HFFc6 (cell line): ENCODE results near the gene PTPRE. TPM values are rescaled to one million over a fixed set of nuclear protein-coding genes. Genes with fewer than 3 reads are reported as not detected.

ENCODE experiments used
- DNase-seq: peaks from one replicate; pipeline ENCODE4 v3.0.0-alpha.2; 2018
- H3K27ac Mint-ChIP-seq: 2 replicates; pipeline ENCODE4 v1.8.0; 2020; ENCODE audit warnings: mild to moderate bottlenecking, mixed read lengths
- H3K27me3 Mint-ChIP-seq: 2 replicates; pipeline ENCODE4 v1.8.0; 2021; ENCODE audit warnings: mild to moderate bottlenecking, moderate library complexity, mixed read lengths; ENCODE audit not compliant: insufficient read depth
- H3K36me3 Mint-ChIP-seq: 2 replicates; pipeline ENCODE4 v1.8.0; 2021; ENCODE audit warnings: low read depth, mixed read lengths
- H3K4me1 Mint-ChIP-seq: 2 replicates; pipeline ENCODE4 v1.8.0; 2020; ENCODE audit warnings: low read depth, mixed read lengths
- H3K4me3 Mint-ChIP-seq: 2 replicates; pipeline ENCODE4 v1.8.0; 2020; ENCODE audit warnings: mild to moderate bottlenecking, moderate library complexity, mixed read lengths
- H3K9me3 Mint-ChIP-seq: 2 replicates; pipeline ENCODE4 v1.8.0; 2020; ENCODE audit warnings: mild to moderate bottlenecking, mixed read lengths
- total RNA-seq, 6 experiments: library from RNA; stranded (reverse); fragmentation: NEBNext Ultra II Directional; extraction: Animal tissue kit (Norgen Biotek cat#: 25700); gene quantifications; 2 replicates in 1 of 6; 3 replicates in 5 of 6; pipeline ENCODE4 v1.2.3, GENCODE V29; 2021
- TF ChIP-seq, protein P1 (sequence below): fragments of 200-600 bp; sonication (generic); IDR thresholded peaks from 2 replicates; pipeline ENCODE4 v1.5.0; 2021; ENCODE audit warnings: antibody characterized with exemption, mild to moderate bottlenecking

PTPRE gene
- total RNA-seq, 6 experiments from 2014 or later = 0.14 to 0.37 (median 0.15) TPM; not detected in 3

DNA sequence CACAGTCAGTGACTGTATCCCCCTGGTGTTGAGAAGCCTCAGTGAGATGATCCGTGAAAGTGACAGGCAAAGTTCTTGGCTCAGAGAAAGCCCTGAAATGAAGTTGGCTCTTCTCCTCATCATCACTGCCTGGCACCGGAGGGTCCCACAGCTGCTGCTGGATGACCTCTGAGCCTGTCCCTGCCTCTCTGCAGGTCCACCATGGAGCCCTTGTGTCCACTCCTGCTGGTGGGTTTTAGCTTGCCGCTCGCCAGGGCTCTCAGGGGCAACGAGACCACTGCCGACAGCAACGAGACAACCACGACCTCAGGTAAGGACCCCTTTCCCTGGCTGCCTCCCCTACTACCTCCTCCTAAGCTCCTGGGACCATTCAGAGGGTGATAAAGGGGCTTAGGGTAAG, 133.8 kb downstream of the PTPRE start:
- Mint-ChIP-seq H3K4me3 (no peak overlapping the region), H3K4me1 (no peaks in the 10 kb centered on the region), H3K36me3 (no peaks in the 10 kb centered on the region), H3K27ac (no peak overlapping the region), H3K9me3 (peaks cover 4% of the 10 kb centered on the region; the same call in 1 of the 2 replicates), H3K27me3 (peaks cover 27% of the 10 kb centered on the region)
- DNase-seq = no peak
- TF ChIP-seq, protein P1, sequence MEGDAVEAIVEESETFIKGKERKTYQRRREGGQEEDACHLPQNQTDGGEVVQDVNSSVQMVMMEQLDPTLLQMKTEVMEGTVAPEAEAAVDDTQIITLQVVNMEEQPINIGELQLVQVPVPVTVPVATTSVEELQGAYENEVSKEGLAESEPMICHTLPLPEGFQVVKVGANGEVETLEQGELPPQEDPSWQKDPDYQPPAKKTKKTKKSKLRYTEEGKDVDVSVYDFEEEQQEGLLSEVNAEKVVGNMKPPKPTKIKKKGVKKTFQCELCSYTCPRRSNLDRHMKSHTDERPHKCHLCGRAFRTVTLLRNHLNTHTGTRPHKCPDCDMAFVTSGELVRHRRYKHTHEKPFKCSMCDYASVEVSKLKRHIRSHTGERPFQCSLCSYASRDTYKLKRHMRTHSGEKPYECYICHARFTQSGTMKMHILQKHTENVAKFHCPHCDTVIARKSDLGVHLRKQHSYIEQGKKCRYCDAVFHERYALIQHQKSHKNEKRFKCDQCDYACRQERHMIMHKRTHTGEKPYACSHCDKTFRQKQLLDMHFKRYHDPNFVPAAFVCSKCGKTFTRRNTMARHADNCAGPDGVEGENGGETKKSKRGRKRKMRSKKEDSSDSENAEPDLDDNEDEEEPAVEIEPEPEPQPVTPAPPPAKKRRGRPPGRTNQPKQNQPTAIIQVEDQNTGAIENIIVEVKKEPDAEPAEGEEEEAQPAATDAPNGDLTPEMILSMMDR = no peak

DNA sequence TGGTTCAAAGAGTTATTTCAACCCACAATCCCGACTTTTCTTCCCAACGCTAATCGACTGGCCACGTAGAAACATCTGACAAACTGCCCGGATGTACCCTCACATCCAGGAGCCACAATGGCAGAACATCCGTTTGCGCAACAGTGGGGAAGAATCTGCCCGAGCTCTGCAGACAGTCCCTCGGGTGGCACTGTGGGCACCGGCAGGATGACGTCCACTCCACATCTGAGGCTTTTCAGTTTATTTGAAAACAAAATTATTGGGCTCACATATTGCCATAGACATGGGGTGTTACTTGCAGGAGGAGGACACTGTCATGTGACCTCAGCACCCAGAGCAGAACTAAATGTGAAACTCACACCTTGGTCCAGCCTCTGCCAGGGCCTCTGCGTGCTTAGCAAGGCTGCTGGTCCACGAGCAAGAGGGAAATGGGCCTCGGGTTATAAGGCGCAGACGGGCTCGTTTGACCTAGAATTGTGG, 135.3 kb downstream of the PTPRE start:
- no peak overlapping the region for H3K4me3 Mint-ChIP-seq
- H3K4me1 Mint-ChIP-seq = no peaks in the 10 kb centered on the region
- TF ChIP-seq, protein P1 = no peak
- peaks cover 4% of the 10 kb centered on the region; the same call in 1 of the 2 replicates for H3K9me3 Mint-ChIP-seq
- DNase-seq = no peak
- H3K36me3 Mint-ChIP-seq = no peaks in the 10 kb centered on the region
- H3K27me3 Mint-ChIP-seq = peaks cover 21% of the 10 kb centered on the region
- H3K27ac Mint-ChIP-seq = no peak overlapping the region

GRCh38 chr10:128043259-128044045, 136.5 kb downstream of the PTPRE start:
- peaks cover 21% of the 10 kb centered on the region for H3K27me3 Mint-ChIP-seq
- no peak overlapping the region for H3K4me3 Mint-ChIP-seq
- no peaks in the 10 kb centered on the region for H3K36me3 Mint-ChIP-seq
- peaks cover 7% of the 10 kb centered on the region; the same call in 1 of the 2 replicates for H3K9me3 Mint-ChIP-seq
- TF ChIP-seq, protein P1 = no peak
- no peak overlapping the region for H3K27ac Mint-ChIP-seq
- no peaks in the 10 kb centered on the region; the same call in 1 of the 2 replicates for H3K4me1 Mint-ChIP-seq
- no peak for DNase-seq

GRCh38 chr10:128044186-128044585, 137.3 kb downstream of the PTPRE start:
- no peaks in the 10 kb centered on the region for H3K36me3 Mint-ChIP-seq
- no peak overlapping the region for H3K27ac Mint-ChIP-seq
- TF ChIP-seq, protein P1 = no peak
- no peak for DNase-seq
- peaks cover 25% of the 10 kb centered on the region for H3K27me3 Mint-ChIP-seq
- H3K9me3 Mint-ChIP-seq = peaks cover 12% of the 10 kb centered on the region; the same call in 1 of the 2 replicates
- H3K4me1 Mint-ChIP-seq = no peaks in the 10 kb centered on the region; the same call in 1 of the 2 replicates
- H3K4me3 Mint-ChIP-seq = no peak overlapping the region

- no peaks in the 10 kb centered on the region; the same call in 1 of the 2 replicates for H3K4me1 Mint-ChIP-seq
- peaks cover 9% of the 10 kb centered on the region; the same call in 1 of the 2 replicates for H3K9me3 Mint-ChIP-seq
- no peak for DNase-seq
- TF ChIP-seq, protein P1 = no peak
- no peak overlapping the region for H3K27ac Mint-ChIP-seq
- peaks cover 23% of the 10 kb centered on the region for H3K27me3 Mint-ChIP-seq
- no peak overlapping the region for H3K4me3 Mint-ChIP-seq
- no peaks in the 10 kb centered on the region for H3K36me3 Mint-ChIP-seq
Measured at GRCh38 chr10:128044961-128045832, 138.3 kb downstream of the PTPRE start.
